DND-41 (cell line): ENCODE measurements around the gene ST7.

Source experiments
- ATAC-seq: fragments of 200-7000 bp; cut with Tn5 transposase; 3 replicates; pipeline ENCODE4 v1.9.1; 2021; ENCODE audit warnings: low read depth; ENCODE audit not compliant: insufficient read depth
- DNase-seq: peaks from one replicate; pipeline ENCODE4 v3.0.0-alpha.2; 2020
- H2AFZ ChIP-seq: 2 replicates; pipeline ENCODE4 v1.6.0; 2012; ENCODE audit warnings: low read depth, low read length
- H3K27ac ChIP-seq: 2 replicates; pipeline ENCODE4 v1.5.1; 2012; ENCODE audit warnings: low read length, inconsistent platforms
- H3K27me3 ChIP-seq: fragments of 200-600 bp; sonication (generic); 2 replicates; pipeline ENCODE4 v1.6.0; 2012; ENCODE audit warnings: low read length, mild to moderate bottlenecking, inconsistent platforms; ENCODE audit not compliant: insufficient read depth, poor library complexity
- H3K36me3 ChIP-seq: 2 replicates; pipeline ENCODE4 v1.5.1; 2012; ENCODE audit warnings: low read length, inconsistent platforms; ENCODE audit not compliant: insufficient read depth
- H3K4me1 ChIP-seq: 2 replicates; pipeline ENCODE4 v1.5.1; 2012; ENCODE audit warnings: mild to moderate bottlenecking, low read length; ENCODE audit not compliant: insufficient read depth
- H3K4me2 ChIP-seq: 2 replicates; pipeline ENCODE4 v1.6.0; 2012; ENCODE audit warnings: mild to moderate bottlenecking, moderate library complexity, low read length, inconsistent platforms; ENCODE audit not compliant: insufficient read depth
- H3K4me3 ChIP-seq, 2 experiments: fragments of 200-600 bp in 1 of 2; shearing (Covaris generic) in 1 of 2; 2 replicates each; pipeline ENCODE4 v1.5.1; 2012 to 2016; ENCODE audit warnings: inconsistent platforms in 2 of 2, low read length in 2 of 2, mild to moderate bottlenecking in 2 of 2, low read depth in 1 of 2, moderate library complexity in 1 of 2
- H3K79me2 ChIP-seq: 2 replicates; pipeline ENCODE4 v1.6.0; 2012; ENCODE audit warnings: low read length, inconsistent platforms; ENCODE audit not compliant: insufficient read depth
- H3K9ac ChIP-seq: 2 replicates; pipeline ENCODE4 v1.6.0; 2012; ENCODE audit warnings: low read depth, mild to moderate bottlenecking, inconsistent platforms, low read length, moderate library complexity
- H3K9me3 ChIP-seq: 2 replicates; pipeline ENCODE4 v1.5.1; 2012; ENCODE audit warnings: low read length, moderate library complexity, mild to moderate bottlenecking, inconsistent platforms; ENCODE audit not compliant: insufficient read depth, severe bottlenecking
- H4K20me1 ChIP-seq: 2 replicates; pipeline ENCODE4 v1.6.0; 2012; ENCODE audit warnings: low read length; ENCODE audit not compliant: insufficient read depth
- CTCF ChIP-seq: IDR thresholded peaks from 2 replicates; pipeline ENCODE4 v1.5.1; 2012; ENCODE audit warnings: borderline replicate concordance, low read length, moderate library complexity, mild to moderate bottlenecking; ENCODE audit not compliant: poor library complexity, severe bottlenecking; ENCODE audit errors: extremely low read depth
- EZH2 ChIP-seq: IDR thresholded peaks from 3 replicates; pipeline ENCODE4 v1.6.1; 2012; ENCODE audit warnings: borderline replicate concordance, low read depth, mild to moderate bottlenecking, moderate library complexity, low read length, inconsistent platforms; ENCODE audit not compliant: severe bottlenecking

The ST7 gene

GRCh38 chr7:117143066-117143465 is 189.8 kb downstream of the ST7 start:
- Histone ChIP-seq H4K20me1 (no peaks in the 10 kb centered on the region), H3K4me1 (no peaks in the 10 kb centered on the region), H3K9me3 (no peaks in the 10 kb centered on the region), H3K27me3 (peaks cover 18% of the 10 kb centered on the region), H3K4me3 (no peak overlapping the region), H2AFZ (no peak overlapping the region), H3K36me3 (no peaks in the 10 kb centered on the region), H3K27ac (no peak overlapping the region), H3K79me2 (no peaks in the 10 kb centered on the region), H3K9ac (no peak overlapping the region), H3K4me2 (no peak overlapping the region)
- no peak for TF ChIP-seq EZH2
- TF ChIP-seq CTCF, result no peak
- ATAC-seq, result no peak
- DNase-seq, result no peak

- DNase-seq (no peak), ATAC-seq (no peak)
- Histone ChIP-seq H4K20me1 (no peaks in the 10 kb centered on the region), H2AFZ (no peak overlapping the region), H3K9ac (no peak overlapping the region), H3K79me2 (no peaks in the 10 kb centered on the region), H3K4me2 (no peak overlapping the region), H3K4me1 (no peaks in the 10 kb centered on the region), H3K9me3 (no peaks in the 10 kb centered on the region), H3K36me3 (no peaks in the 10 kb centered on the region), H3K27me3 (peaks cover 14% of the 10 kb centered on the region), H3K4me3 (no peak overlapping the region), H3K27ac (no peak overlapping the region)
- TF ChIP-seq EZH2 (no peak), CTCF (no peak)
Measured at GRCh38 chr7:117143580-117143979, 190.3 kb downstream of the ST7 start.

GRCh38 chr7:117145333-117145732 is 192.0 kb downstream of the ST7 start:
- no peaks in the 10 kb centered on the region for H3K9me3 ChIP-seq
- ATAC-seq, result no peak
- H3K9ac ChIP-seq, result no peak overlapping the region
- no peaks in the 10 kb centered on the region for H3K4me1 ChIP-seq
- H4K20me1 ChIP-seq, result no peaks in the 10 kb centered on the region
- DNase-seq, result no peak
- H3K27ac ChIP-seq, result no peak overlapping the region
- TF ChIP-seq CTCF (no peak), EZH2 (no peak)
- H2AFZ ChIP-seq, result no peak overlapping the region
- H3K4me3 ChIP-seq, result no peak overlapping the region
- peaks cover 19% of the 10 kb centered on the region for H3K27me3 ChIP-seq
- no peaks in the 10 kb centered on the region for H3K79me2 ChIP-seq
- no peaks in the 10 kb centered on the region for H3K36me3 ChIP-seq
- no peak overlapping the region for H3K4me2 ChIP-seq

GRCh38 chr7:117146059-117146458 is 192.8 kb downstream of the ST7 start:
- Histone ChIP-seq H3K4me3 (no peak overlapping the region), H3K4me2 (no peak overlapping the region), H3K4me1 (no peaks in the 10 kb centered on the region), H3K9me3 (no peaks in the 10 kb centered on the region), H3K36me3 (no peaks in the 10 kb centered on the region), H3K9ac (no peak overlapping the region), H4K20me1 (no peaks in the 10 kb centered on the region), H3K27me3 (peaks cover 14% of the 10 kb centered on the region), H3K27ac (no peak overlapping the region), H3K79me2 (no peaks in the 10 kb centered on the region), H2AFZ (no peak overlapping the region)
- ATAC-seq (no peak), DNase-seq (no peak)
- no peak for TF ChIP-seq EZH2
- no peak for TF ChIP-seq CTCF
